Measurements from ENCODE around the gene GALNT10.

DNA sequence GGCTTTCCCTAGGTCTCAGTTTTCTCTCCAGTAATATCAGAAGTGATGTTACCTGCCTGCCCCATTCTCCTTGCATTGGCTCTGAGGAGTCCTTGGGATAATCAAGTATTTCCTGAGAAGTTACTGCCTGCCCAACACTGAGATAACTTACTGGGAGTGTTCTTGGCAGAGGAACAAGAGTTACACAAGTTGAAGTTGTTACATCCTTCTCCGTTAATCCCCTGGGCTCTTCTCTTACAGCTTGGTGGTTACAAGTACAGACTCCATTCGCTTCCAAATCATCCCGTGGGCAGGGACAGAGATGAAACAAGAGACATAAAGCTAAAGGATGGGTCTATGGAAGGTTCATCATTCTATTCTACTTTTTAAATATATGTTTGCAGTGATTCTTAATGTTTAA, 181.2 kb downstream of the GALNT10 start:
- TF ChIP-seq, protein P1, sequence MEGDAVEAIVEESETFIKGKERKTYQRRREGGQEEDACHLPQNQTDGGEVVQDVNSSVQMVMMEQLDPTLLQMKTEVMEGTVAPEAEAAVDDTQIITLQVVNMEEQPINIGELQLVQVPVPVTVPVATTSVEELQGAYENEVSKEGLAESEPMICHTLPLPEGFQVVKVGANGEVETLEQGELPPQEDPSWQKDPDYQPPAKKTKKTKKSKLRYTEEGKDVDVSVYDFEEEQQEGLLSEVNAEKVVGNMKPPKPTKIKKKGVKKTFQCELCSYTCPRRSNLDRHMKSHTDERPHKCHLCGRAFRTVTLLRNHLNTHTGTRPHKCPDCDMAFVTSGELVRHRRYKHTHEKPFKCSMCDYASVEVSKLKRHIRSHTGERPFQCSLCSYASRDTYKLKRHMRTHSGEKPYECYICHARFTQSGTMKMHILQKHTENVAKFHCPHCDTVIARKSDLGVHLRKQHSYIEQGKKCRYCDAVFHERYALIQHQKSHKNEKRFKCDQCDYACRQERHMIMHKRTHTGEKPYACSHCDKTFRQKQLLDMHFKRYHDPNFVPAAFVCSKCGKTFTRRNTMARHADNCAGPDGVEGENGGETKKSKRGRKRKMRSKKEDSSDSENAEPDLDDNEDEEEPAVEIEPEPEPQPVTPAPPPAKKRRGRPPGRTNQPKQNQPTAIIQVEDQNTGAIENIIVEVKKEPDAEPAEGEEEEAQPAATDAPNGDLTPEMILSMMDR (IDR thresholded peaks at IDR 0.05) = no peak
- TF ChIP-seq JUN (CRISPR knock-in tag; IDR thresholded peaks at IDR 0.05) (no peak), CREB1 (CRISPR knock-in tag; IDR thresholded peaks at IDR 0.05) (no peak)

Data from WTC11 (cell line).